SK-N-SH treated with all-trans-retinoic acid at 6 μM for 48 hours (cell line): ENCODE results near the gene CIZ1.

Experiments used
- ESRRG ChIP-seq: fragments of 250-450 bp; sonication (Bioruptor Pico); IDR thresholded peaks from 2 replicates; pipeline ENCODE4 v1.6.1; 2021; ENCODE audit warnings: mild to moderate bottlenecking
- OSR1 ChIP-seq: fragments of 250-450 bp; sonication (Bioruptor Pico); IDR thresholded peaks from 2 replicates; pipeline ENCODE4 v1.8.0; 2022; ENCODE audit warnings: moderate library complexity, mild to moderate bottlenecking, inconsistent platforms
- TCF4 ChIP-seq: fragments of 250-450 bp; sonication (Bioruptor Pico); IDR thresholded peaks from 2 replicates; pipeline ENCODE4 v1.8.0; 2021; ENCODE audit warnings: mild to moderate bottlenecking, moderate library complexity, borderline replicate concordance
- ZFP3 ChIP-seq: fragments of 250-450 bp; sonication (Bioruptor Pico); IDR thresholded peaks from 2 replicates; pipeline ENCODE4 v1.5.0; 2020; ENCODE audit warnings: mild to moderate bottlenecking, moderate library complexity
- ZNF8 ChIP-seq: fragments of 450-650 bp; formaldehyde crosslinking; IDR thresholded peaks from 2 replicates; pipeline ENCODE4 v1.5.0; 2020; ENCODE audit warnings: mild to moderate bottlenecking, moderate library complexity

- no peak for TF ChIP-seq TCF4 (CRISPR knock-in tag)
- TF ChIP-seq ESRRG (CRISPR knock-in tag): no peak
- no peak for TF ChIP-seq ZNF8 (CRISPR knock-in tag)
- TF ChIP-seq OSR1: no peak
- no peak for TF ChIP-seq ZFP3
Observed at GRCh38 chr9:128145536-128145935, 45.8 kb downstream of the CIZ1 start.
